Skeletal muscle tissue (tissue), 4 donors: ENCODE results near the gene SLC22A23. TPM values are rescaled to one million over a fixed set of nuclear protein-coding genes. Genes with fewer than 3 reads are reported as not detected.

Experiments used
- H3K27ac ChIP-seq: one replicate; pipeline ENCODE4 v1.7.0; 2013; ENCODE audit warnings: mild to moderate bottlenecking, low read depth, low read length, inconsistent platforms
- H3K27me3 ChIP-seq, 3 donors: one replicate each; pipeline ENCODE4 v1.7.0; 2013; ENCODE audit warnings: low read length in 3 of 3; ENCODE audit not compliant: control insufficient read depth in 3 of 3, insufficient read depth in 3 of 3
- H3K36me3 ChIP-seq, 3 donors: one replicate each; pipeline ENCODE4 v1.7.0; 2013; ENCODE audit warnings: low read length in 3 of 3; ENCODE audit not compliant: control insufficient read depth in 3 of 3, insufficient read depth in 3 of 3
- H3K4me1 ChIP-seq, 3 donors: one replicate each; pipeline ENCODE4 v1.7.0; 2013; ENCODE audit warnings: low read length in 3 of 3, mild to moderate bottlenecking in 3 of 3; ENCODE audit not compliant: control insufficient read depth in 3 of 3, insufficient read depth in 3 of 3
- H3K4me3 ChIP-seq, 3 donors: one replicate each; pipeline ENCODE4 v1.7.0; 2013; ENCODE audit warnings: low read length in 3 of 3
- H3K9ac ChIP-seq, 3 donors: one replicate each; pipeline ENCODE4 v1.7.0; 2013; ENCODE audit warnings: low read length in 3 of 3, mild to moderate bottlenecking in 3 of 3, moderate library complexity in 2 of 3, low read depth in 1 of 3
- H3K9me3 ChIP-seq, 3 donors: one replicate each; pipeline ENCODE4 v1.7.0; 2013; ENCODE audit warnings: low read length in 3 of 3; ENCODE audit not compliant: control insufficient read depth in 3 of 3
- total RNA-seq: library from RNA; depleted of rRNA; stranded (reverse); fragments of >200 nt; gene quantifications from one replicate; pipeline ENCODE4 v1.2.3, GENCODE V29; 2014
- donor health status: Osteomylitis.

SLC22A23 gene
- total RNA-seq, 1 donor from 2014 or later: 2.6 TPM

DNA sequence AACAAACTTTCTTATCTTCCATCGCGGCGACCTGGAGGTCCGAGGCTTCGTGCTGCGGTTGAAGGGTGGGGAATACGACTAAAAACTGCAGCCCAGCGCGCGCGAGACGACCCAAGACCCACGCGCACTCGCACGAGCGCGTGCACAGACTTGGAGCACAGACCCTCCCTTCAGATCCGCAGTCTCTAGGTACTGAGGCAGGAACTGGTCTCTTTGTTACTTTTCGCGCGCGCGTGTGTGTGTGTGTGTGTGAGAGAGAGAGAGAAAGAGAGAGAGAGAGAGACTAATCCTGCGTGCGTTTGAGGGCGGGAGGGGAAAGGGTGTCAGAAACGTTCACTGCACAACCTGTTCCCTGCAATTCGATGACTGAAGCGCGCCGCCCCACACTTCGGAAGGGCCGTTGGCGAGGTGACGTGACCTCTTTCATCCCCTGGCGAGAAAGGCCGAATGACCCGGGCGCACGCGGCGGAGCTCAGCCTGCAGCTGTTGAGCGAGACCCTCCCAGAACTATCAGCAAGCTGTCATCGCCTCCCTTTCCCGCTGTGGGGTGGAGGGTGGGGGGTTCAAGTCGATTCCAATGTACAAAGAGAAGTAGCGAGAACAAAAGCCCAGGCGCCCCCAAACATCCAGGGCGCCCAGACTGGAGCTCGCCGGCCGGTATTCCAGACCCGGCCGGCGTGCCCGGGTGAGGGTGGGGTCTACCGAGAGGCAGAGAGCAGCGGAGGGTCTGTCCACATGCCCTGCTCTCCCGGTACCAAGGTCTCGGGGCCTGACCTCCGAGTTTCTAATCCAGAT is 227.9 kb downstream of the SLC22A23 start:
- H3K4me3 ChIP-seq: peak overlapping the region; percentile 34 to 68 (median 52)
- no peaks in the 10 kb centered on the region for H3K9me3 ChIP-seq
- no peaks in the 10 kb centered on the region for H3K36me3 ChIP-seq
- H3K27me3 ChIP-seq: peaks cover 68 to 75% (median 71%) of the 10 kb centered on the region in 3 donors
- peaks cover 35 to 48% (median 43%) of the 10 kb centered on the region in 3 donors for H3K4me1 ChIP-seq
- H3K27ac ChIP-seq: no peak overlapping the region
- H3K9ac ChIP-seq: peak overlapping the region; percentile 10 to 32 (median 25)

DNA sequence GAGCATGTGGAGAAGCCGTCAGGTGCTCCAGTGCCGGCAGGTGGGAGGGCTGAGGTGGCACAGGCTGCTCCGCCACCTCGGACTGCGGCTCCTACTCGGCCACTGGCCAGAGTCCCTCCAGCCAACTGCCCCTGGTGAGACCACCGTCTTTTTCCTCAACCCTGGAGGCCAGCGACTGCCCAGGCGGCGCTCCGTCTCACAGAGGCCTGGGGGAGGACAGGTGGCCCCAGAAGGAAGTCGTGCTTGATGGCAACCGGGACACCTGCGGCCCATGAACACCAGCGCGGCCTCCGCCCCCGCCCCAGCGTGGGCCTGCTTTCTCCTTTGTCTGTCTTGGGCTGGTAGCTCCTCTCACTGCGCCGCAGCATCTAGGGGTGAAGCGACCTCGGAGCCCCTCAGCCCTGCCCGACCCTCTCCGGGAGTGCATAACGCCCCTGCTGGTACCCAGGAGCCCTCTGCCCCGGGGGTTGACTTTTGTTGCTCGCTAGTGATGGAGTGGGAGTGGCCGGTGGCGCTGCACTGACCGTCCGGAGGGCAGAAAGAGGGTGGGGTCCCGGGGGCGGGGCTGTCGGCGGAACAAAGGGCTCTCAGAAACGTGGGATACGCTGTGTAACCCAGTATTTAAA is 228.7 kb downstream of the SLC22A23 start:
- Histone ChIP-seq H3K4me1 (peaks cover 35 to 48% (median 43%) of the 10 kb centered on the region in 3 donors), H3K27me3 (peaks cover 63 to 69% (median 64%) of the 10 kb centered on the region in 3 donors), H3K4me3 (peak overlapping the region; percentile 40 to 52 (median 51)), H3K9ac (no peak overlapping the region), H3K9me3 (no peaks in the 10 kb centered on the region), H3K27ac (no peak overlapping the region), H3K36me3 (no peaks in the 10 kb centered on the region)

DNA sequence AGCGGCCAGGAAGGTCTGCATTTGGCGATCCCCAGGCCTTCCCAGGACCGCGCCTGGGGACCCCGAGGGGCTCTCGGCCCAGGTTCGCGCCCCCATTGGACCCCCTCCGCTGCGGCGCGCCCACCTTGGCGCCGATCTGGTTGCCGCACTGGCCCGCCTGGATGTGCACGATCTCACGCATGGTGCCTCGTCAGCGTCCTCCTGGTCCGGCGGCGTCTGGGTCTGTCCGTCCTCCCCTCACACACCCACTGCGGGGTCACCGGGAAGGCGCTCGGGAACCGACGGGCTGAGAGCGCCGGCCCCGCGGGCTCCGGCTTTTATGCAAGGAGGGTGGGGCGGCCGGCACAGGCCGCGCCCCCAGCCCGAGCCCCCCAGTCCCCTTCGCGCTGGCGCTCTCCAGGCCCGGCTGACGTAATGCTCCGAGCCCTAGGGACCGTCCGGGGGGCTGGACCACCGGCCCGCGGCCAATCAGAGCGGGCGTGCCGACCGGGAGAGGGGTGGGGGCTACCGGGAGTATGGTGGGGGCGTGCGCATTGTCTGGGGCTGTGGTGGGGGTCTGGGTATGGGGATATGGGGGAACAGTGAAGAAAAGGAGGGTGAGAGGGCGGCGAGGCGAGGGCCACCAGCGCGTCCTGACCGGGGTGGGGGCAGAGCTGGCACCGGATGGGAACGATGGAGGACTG is 229.3 kb downstream of the SLC22A23 start, which contains the start of gene TUBB2B:
Gene TUBB2B (minus strand): TSS at position 291 of the 683 bp plus-strand sequence. CDS start 110 bp downstream, at position 181.
- H3K27me3 ChIP-seq: peaks cover 61 to 64% (median 63%) of the 10 kb centered on the region in 3 donors
- peak within 1 kb of the TSS; percentile 2 to 68 (median 50) for H3K9ac ChIP-seq
- H3K27ac ChIP-seq: no peak within 1 kb of the TSS

DNA sequence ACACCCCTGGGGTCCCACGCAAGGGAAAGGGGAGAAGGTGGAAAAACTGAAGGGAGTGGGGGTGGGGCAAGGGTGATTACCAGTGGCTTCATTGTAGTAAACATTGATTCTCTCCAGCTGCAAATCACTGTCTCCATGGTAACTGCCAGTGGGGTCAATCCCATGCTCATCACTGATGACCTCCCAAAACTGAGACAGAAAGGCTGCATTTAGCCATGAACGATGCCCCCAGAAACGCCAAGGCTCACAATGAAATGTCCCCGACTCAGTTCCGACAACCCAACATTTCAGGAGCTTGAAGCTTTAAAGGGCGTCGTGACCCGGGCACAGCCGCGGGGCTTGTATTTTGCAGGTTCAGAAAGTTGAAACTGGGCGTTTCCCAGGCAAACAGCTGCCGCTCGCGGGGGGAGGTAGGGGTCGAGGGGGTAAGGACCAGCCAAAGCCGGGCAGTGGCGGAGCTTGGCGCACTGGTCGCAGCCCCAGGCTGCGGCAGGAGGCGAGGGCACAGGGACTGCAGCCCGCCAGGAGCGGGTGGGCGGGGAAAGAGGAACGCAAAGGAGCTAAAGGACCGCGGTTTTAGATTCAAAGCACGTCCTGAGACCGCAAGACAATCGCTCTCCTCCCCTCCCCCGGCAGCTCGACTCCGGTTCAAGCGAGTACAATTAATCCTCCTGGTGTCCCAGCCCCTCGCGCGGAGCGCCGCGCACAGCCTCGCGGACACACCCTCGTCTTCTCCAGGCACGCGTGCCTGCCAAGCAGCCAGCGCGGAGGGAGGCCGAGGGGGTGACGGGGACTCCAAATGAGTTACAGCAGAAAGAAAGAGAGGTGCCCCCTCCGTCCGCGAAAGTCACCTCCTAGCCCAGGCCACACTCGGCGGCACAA is 230.1 kb downstream of the SLC22A23 start:
- H3K4me1 ChIP-seq: peaks cover 35 to 45% (median 42%) of the 10 kb centered on the region in 3 donors
- no peaks in the 10 kb centered on the region for H3K36me3 ChIP-seq
- no peaks in the 10 kb centered on the region for H3K9me3 ChIP-seq
- H3K9ac ChIP-seq: peak overlapping the region; percentile 2 to 68 (median 50)
- H3K27ac ChIP-seq: no peak overlapping the region
- H3K4me3 ChIP-seq: peak overlapping the region; percentile 57 to 65 (median 63)
- peaks cover 53 to 57% (median 55%) of the 10 kb centered on the region in 3 donors for H3K27me3 ChIP-seq

More for the DNA sequence above, 229.3 kb downstream of the SLC22A23 start, which contains the start of gene TUBB2B:
- Histone ChIP-seq H3K4me1 (peaks cover 36 to 49% (median 45%) of the 10 kb centered on the region in 3 donors), H3K4me3 (peak within 1 kb of the TSS; percentile 57 to 65 (median 63)), H3K36me3 (no peaks in the 10 kb centered on the region), H3K9me3 (no peaks in the 10 kb centered on the region)

- Histone ChIP-seq H3K27ac (no peak overlapping the region), H3K4me1 (peaks cover 28 to 38% (median 37%) of the 10 kb centered on the region in 3 donors), H3K4me3 (no peak overlapping the region), H3K9ac (no peak overlapping the region), H3K27me3 (peaks cover 47 to 50% (median 48%) of the 10 kb centered on the region in 3 donors), H3K36me3 (no peaks in the 10 kb centered on the region), H3K9me3 (no peaks in the 10 kb centered on the region)
These were observed 230.8 kb downstream of the SLC22A23 start for GRCh38 chr6:3226042-3226441.

- H3K9ac ChIP-seq: no peak overlapping the region
- peaks cover 17 to 21% (median 18%) of the 10 kb centered on the region in 3 donors for H3K27me3 ChIP-seq
- H3K36me3 ChIP-seq: no peaks in the 10 kb centered on the region
- no peak overlapping the region for H3K27ac ChIP-seq
- no peak overlapping the region for H3K4me3 ChIP-seq
- peaks cover 15 to 17% (median 15%) of the 10 kb centered on the region in 3 donors for H3K4me1 ChIP-seq
- H3K9me3 ChIP-seq: no peaks in the 10 kb centered on the region
These were observed 234.3 kb downstream of the SLC22A23 start for GRCh38 chr6:3222506-3223038.

DNA sequence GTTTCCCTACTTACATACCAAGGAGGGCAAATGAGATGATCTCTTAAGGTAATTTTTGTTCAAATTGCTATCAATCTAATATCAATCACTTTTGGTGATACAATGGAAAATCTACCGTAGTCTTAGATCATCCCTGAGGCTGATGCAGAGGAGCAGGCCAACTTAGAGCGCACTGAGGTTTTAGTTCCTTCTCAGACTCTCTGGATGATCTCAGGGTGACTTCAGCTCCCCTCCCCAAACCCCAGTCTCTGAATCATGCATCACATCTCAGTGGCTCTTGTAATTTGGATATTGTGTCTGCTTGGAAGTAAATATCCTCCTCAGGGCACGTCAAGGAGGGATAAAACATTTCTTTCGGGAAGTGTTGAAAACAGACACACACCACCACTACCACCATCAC is 235.3 kb downstream of the SLC22A23 start:
- H3K4me3 ChIP-seq: no peak overlapping the region
- H3K4me1 ChIP-seq: peaks cover 6 to 7% (median 7%) of the 10 kb centered on the region in 3 donors
- H3K9ac ChIP-seq: no peak overlapping the region
- H3K36me3 ChIP-seq: no peaks in the 10 kb centered on the region
- H3K27me3 ChIP-seq: peaks cover 8 to 12% (median 8%) of the 10 kb centered on the region in 3 donors
- no peaks in the 10 kb centered on the region for H3K9me3 ChIP-seq
- no peak overlapping the region for H3K27ac ChIP-seq

GRCh38 chr6:3220366-3220765 is 236.5 kb downstream of the SLC22A23 start:
- no peaks in the 10 kb centered on the region for H3K36me3 ChIP-seq

More at GRCh38 chr6:3220366-3220765, 236.5 kb downstream of the SLC22A23 start:
- H3K4me1 ChIP-seq: peaks cover 4 to 5% (median 5%) of the 10 kb centered on the region in 3 donors
- no peak overlapping the region for H3K27ac ChIP-seq
- H3K27me3 ChIP-seq: peaks cover 0 to 5% (median 0%) of the 10 kb centered on the region in 3 donors
- H3K4me3 ChIP-seq: no peak overlapping the region
- no peak overlapping the region for H3K9ac ChIP-seq
- no peaks in the 10 kb centered on the region for H3K9me3 ChIP-seq
